HEK293 (cell line): ENCODE results near the gene CDKAL1.

ENCODE experiments used
- CTCF ChIA-PET: fragments of 350-600 bp; formaldehyde crosslinking; extraction: SDS; loops from one replicate; lab custom pipeline; 2021; ENCODE audit warnings: antibody characterized with exemption; lab: Yijun Ruan, JAX
- POLR2A ChIA-PET: fragments of 300-600 bp; formaldehyde crosslinking; extraction: SDS; loops from one replicate; lab custom pipeline; 2020; ENCODE audit warnings: antibody characterized with exemption, inconsistent platforms; lab: Yijun Ruan, JAX
- H3K27ac ChIP-seq: fragments of 200-500 bp; sonication (Bioruptor generic); 2 replicates; pipeline ENCODE4 v1.5.1; 2014; ENCODE audit warnings: low read depth, low read length, control low read depth, inconsistent platforms; ENCODE audit errors: extremely low read depth
- H3K36me3 ChIP-seq, 2 experiments: fragments of 200-500 bp in 1 of 2; sonication (Bioruptor generic) in 1 of 2; 1 replicate in 1 of 2; 2 replicates in 1 of 2; pipeline ENCODE4 v1.5.1; 2014 to 2017; ENCODE audit warnings: inconsistent platforms in 2 of 2, low read length in 2 of 2; ENCODE audit not compliant: control insufficient read depth in 2 of 2, insufficient read depth in 1 of 2
- H3K4me1 ChIP-seq: fragments of 200-500 bp; sonication (Bioruptor generic); 2 replicates; pipeline ENCODE4 v1.5.1; 2014; ENCODE audit warnings: mild to moderate bottlenecking, low read length, inconsistent platforms; ENCODE audit not compliant: control insufficient read depth, insufficient read depth
- H3K4me3 ChIP-seq: 2 replicates; pipeline ENCODE4 v1.5.1; 2011; ENCODE audit warnings: low read depth, mild to moderate bottlenecking, control low read depth, low read length, moderate library complexity
- H3K9me3 ChIP-seq: fragments of 200-500 bp; sonication (Bioruptor generic); 2 replicates; pipeline ENCODE4 v1.5.1; 2014; ENCODE audit warnings: low read depth, low read length, inconsistent platforms; ENCODE audit not compliant: control insufficient read depth, insufficient read depth
- FEZF1 ChIP-seq: fragments of 450-650 bp; formaldehyde crosslinking; IDR thresholded peaks from 2 replicates; pipeline ENCODE4 v1.5.1; 2016; ENCODE audit warnings: missing biosample characterization, missing genetic modification characterization
- GFI1B ChIP-seq: fragments of 450-650 bp; formaldehyde crosslinking; IDR thresholded peaks from 2 replicates; pipeline ENCODE4 v1.5.1; 2016; ENCODE audit warnings: missing biosample characterization, missing genetic modification characterization
- GLIS2 ChIP-seq: fragments of 450-650 bp; formaldehyde crosslinking; IDR thresholded peaks from 2 replicates; pipeline ENCODE4 v1.5.1; 2016; ENCODE audit warnings: missing biosample characterization, missing genetic modification characterization
- YY2 ChIP-seq: fragments of 450-650 bp; formaldehyde crosslinking; IDR thresholded peaks from 2 replicates; pipeline ENCODE4 v1.5.1; 2016; ENCODE audit warnings: missing biosample characterization, missing genetic modification characterization
- ZBTB11 ChIP-seq: fragments of 450-650 bp; formaldehyde crosslinking; conservative IDR thresholded peaks from 2 replicates; pipeline ENCODE4 v1.5.1; 2016; ENCODE audit warnings: low read depth, missing biosample characterization, missing genetic modification characterization
- ZEB2 ChIP-seq: fragments of 450-650 bp; formaldehyde crosslinking; IDR thresholded peaks from 2 replicates; pipeline ENCODE4 v1.5.1; 2016; ENCODE audit warnings: missing biosample characterization, missing genetic modification characterization
- ZFHX2 ChIP-seq: fragments of 450-650 bp; formaldehyde crosslinking; conservative IDR thresholded peaks from 2 replicates; pipeline ENCODE4 v1.5.1; 2016; ENCODE audit warnings: missing biosample characterization, missing genetic modification characterization
- ZFP3 ChIP-seq: fragments of 450-650 bp; formaldehyde crosslinking; IDR thresholded peaks from 2 replicates; pipeline ENCODE4 v1.5.1; 2016; ENCODE audit warnings: low read depth, missing biosample characterization, missing genetic modification characterization
- ZIC2 ChIP-seq: fragments of 450-650 bp; formaldehyde crosslinking; IDR thresholded peaks from 2 replicates; pipeline ENCODE4 v1.5.1; 2016; ENCODE audit warnings: missing biosample characterization, missing genetic modification characterization
- ZNF146 ChIP-seq: fragments of 450-650 bp; formaldehyde crosslinking; IDR thresholded peaks from 2 replicates; pipeline ENCODE4 v1.5.1; 2016; ENCODE audit warnings: missing biosample characterization, missing genetic modification characterization
- ZNF175 ChIP-seq: fragments of 450-650 bp; formaldehyde crosslinking; IDR thresholded peaks from 2 replicates; pipeline ENCODE4 v1.5.1; 2016; ENCODE audit warnings: missing biosample characterization, missing genetic modification characterization
- ZNF24 ChIP-seq: fragments of 450-650 bp; formaldehyde crosslinking; IDR thresholded peaks from 2 replicates; pipeline ENCODE4 v1.5.1; 2016; ENCODE audit warnings: missing biosample characterization, missing genetic modification characterization
- ZNF26 ChIP-seq: fragments of 450-650 bp; formaldehyde crosslinking; IDR thresholded peaks from 2 replicates; pipeline ENCODE4 v1.5.1; 2016; ENCODE audit warnings: missing biosample characterization, missing genetic modification characterization
- ZNF394 ChIP-seq: fragments of 450-650 bp; formaldehyde crosslinking; IDR thresholded peaks from 2 replicates; pipeline ENCODE4 v1.5.1; 2016; ENCODE audit warnings: missing biosample characterization, missing genetic modification characterization, mild to moderate bottlenecking, moderate library complexity, borderline replicate concordance
- ZNF560 ChIP-seq: fragments of 450-650 bp; formaldehyde crosslinking; IDR thresholded peaks from 2 replicates; pipeline ENCODE4 v1.5.1; 2017; ENCODE audit warnings: missing biosample characterization, missing genetic modification characterization, borderline replicate concordance
- ZNF600 ChIP-seq: fragments of 450-650 bp; formaldehyde crosslinking; IDR thresholded peaks from 2 replicates; pipeline ENCODE4 v1.5.1; 2016; ENCODE audit warnings: missing biosample characterization, missing genetic modification characterization
- ZNF621 ChIP-seq: fragments of 450-650 bp; formaldehyde crosslinking; IDR thresholded peaks from 2 replicates; pipeline ENCODE4 v1.5.1; 2017; ENCODE audit warnings: missing biosample characterization, missing genetic modification characterization
- ZNF654 ChIP-seq: fragments of 450-650 bp; formaldehyde crosslinking; IDR thresholded peaks from 2 replicates; pipeline ENCODE4 v1.5.1; 2016; ENCODE audit warnings: low read depth, missing biosample characterization, missing genetic modification characterization
- ZNF777 ChIP-seq: fragments of 450-650 bp; formaldehyde crosslinking; IDR thresholded peaks from 2 replicates; pipeline ENCODE4 v1.5.1; 2017; ENCODE audit warnings: missing biosample characterization, missing genetic modification characterization, borderline replicate concordance
- TF ChIP-seq, protein P1 (sequence below): fragments of 450-650 bp; formaldehyde crosslinking; IDR thresholded peaks from 2 replicates; pipeline ENCODE4 v1.5.1; 2016; ENCODE audit warnings: missing biosample characterization, missing genetic modification characterization
- TF ChIP-seq, protein P2 (sequence below): fragments of 450-650 bp; formaldehyde crosslinking; IDR thresholded peaks from 2 replicates; pipeline ENCODE4 v1.5.1; 2016; ENCODE audit warnings: missing biosample characterization, missing genetic modification characterization, borderline replicate concordance
- TF ChIP-seq, protein P3 (sequence below): fragments of 450-650 bp; formaldehyde crosslinking; IDR thresholded peaks from 2 replicates; pipeline ENCODE4 v1.5.1; 2017; ENCODE audit warnings: missing biosample characterization, mild to moderate bottlenecking, missing genetic modification characterization, moderate library complexity
- TF ChIP-seq, protein P4 (sequence below): fragments of 450-650 bp; formaldehyde crosslinking; IDR thresholded peaks from 2 replicates; pipeline ENCODE4 v1.5.1; 2016; ENCODE audit warnings: missing biosample characterization, missing genetic modification characterization
- TF ChIP-seq, protein P5 (sequence below): fragments of 450-650 bp; formaldehyde crosslinking; IDR thresholded peaks from 2 replicates; pipeline ENCODE4 v1.5.1; 2016; ENCODE audit warnings: missing biosample characterization, missing genetic modification characterization

Gene CDKAL1

GRCh38 chr6:21037453-21037852, 503.2 kb downstream of the CDKAL1 start:
- H3K4me3 ChIP-seq: no peak overlapping the region
- no peaks in the 10 kb centered on the region for H3K9me3 ChIP-seq
- TF ChIP-seq, protein P1, sequence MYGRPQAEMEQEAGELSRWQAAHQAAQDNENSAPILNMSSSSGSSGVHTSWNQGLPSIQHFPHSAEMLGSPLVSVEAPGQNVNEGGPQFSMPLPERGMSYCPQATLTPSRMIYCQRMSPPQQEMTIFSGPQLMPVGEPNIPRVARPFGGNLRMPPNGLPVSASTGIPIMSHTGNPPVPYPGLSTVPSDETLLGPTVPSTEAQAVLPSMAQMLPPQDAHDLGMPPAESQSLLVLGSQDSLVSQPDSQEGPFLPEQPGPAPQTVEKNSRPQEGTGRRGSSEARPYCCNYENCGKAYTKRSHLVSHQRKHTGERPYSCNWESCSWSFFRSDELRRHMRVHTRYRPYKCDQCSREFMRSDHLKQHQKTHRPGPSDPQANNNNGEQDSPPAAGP (tag by site-specific recombination): no peak
- TF ChIP-seq ZNF175 (tag by site-specific recombination) (no peak), ZEB2 (tag by site-specific recombination) (no peak), YY2 (tag by site-specific recombination) (no peak), ZNF26 (no peak), ZNF654 (tag by site-specific recombination) (no peak), ZNF560 (tag by site-specific recombination) (no peak), ZNF394 (tag by site-specific recombination) (no peak), ZNF24 (no peak), ZFP3 (tag by site-specific recombination) (no peak), GFI1B (tag by site-specific recombination) (no peak)
- TF ChIP-seq, protein P2, sequence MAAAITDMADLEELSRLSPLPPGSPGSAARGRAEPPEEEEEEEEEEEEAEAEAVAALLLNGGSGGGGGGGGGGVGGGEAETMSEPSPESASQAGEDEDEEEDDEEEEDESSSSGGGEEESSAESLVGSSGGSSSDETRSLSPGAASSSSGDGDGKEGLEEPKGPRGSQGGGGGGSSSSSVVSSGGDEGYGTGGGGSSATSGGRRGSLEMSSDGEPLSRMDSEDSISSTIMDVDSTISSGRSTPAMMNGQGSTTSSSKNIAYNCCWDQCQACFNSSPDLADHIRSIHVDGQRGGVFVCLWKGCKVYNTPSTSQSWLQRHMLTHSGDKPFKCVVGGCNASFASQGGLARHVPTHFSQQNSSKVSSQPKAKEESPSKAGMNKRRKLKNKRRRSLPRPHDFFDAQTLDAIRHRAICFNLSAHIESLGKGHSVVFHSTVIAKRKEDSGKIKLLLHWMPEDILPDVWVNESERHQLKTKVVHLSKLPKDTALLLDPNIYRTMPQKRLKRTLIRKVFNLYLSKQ (tag by site-specific recombination): no peak
- TF ChIP-seq, protein P3, sequence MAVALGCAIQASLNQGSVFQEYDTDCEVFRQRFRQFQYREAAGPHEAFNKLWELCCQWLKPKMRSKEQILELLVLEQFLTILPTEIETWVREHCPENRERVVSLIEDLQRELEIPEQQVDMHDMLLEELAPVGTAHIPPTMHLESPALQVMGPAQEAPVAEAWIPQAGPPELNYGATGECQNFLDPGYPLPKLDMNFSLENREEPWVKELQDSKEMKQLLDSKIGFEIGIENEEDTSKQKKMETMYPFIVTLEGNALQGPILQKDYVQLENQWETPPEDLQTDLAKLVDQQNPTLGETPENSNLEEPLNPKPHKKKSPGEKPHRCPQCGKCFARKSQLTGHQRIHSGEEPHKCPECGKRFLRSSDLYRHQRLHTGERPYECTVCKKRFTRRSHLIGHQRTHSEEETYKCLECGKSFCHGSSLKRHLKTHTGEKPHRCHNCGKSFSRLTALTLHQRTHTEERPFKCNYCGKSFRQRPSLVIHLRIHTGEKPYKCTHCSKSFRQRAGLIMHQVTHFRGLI (tag by site-specific recombination): no peak
- TF ChIP-seq, protein P4, sequence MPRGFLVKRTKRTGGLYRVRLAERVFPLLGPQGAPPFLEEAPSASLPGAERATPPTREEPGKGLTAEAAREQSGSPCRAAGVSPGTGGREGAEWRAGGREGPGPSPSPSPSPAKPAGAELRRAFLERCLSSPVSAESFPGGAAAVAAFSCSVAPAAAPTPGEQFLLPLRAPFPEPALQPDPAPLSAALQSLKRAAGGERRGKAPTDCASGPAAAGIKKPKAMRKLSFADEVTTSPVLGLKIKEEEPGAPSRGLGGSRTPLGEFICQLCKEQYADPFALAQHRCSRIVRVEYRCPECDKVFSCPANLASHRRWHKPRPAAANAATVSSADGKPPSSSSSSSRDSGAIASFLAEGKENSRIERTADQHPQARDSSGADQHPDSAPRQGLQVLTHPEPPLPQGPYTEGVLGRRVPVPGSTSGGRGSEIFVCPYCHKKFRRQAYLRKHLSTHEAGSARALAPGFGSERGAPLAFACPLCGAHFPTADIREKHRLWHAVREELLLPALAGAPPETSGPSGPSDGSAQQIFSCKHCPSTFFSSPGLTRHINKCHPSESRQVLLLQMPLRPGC: no peak
- POLR2A ChIA-PET: no interaction called here
- CTCF ChIA-PET: interaction anchor here (0.6 kb wide), 1 partner anchor 509 kb away, joined by 3 read pairs; no protein-coding TSS in a partner anchor
- H3K36me3 ChIP-seq: no peaks in the 10 kb centered on the region
- H3K4me1 ChIP-seq: no peaks in the 10 kb centered on the region
- no peak overlapping the region for H3K27ac ChIP-seq

DNA sequence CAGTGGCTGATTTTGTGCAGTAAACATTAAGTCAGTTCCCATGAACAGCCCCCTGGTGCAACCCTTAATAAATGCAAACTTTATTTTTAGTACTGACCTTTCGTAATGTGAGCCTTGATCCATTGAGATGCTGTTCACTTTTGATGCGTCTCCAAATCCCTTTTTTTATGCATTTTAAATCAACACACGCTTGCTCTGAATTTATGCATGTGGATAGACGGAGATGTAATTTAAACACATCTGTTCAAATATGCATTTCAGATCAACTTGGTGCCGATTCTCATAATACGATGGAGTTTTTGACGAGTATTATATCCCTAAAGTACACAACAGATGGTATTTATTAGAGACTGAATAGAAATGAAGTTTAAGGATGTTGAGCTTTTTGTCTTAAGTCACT, 505.7 kb downstream of the CDKAL1 start:
- Histone ChIP-seq H3K4me1 (no peaks in the 10 kb centered on the region; the same call in 1 of the 2 replicates), H3K9me3 (no peaks in the 10 kb centered on the region), H3K27ac (no peak overlapping the region), H3K36me3 (no peaks in the 10 kb centered on the region), H3K4me3 (no peak overlapping the region)
- CTCF ChIA-PET: no interaction called here
- POLR2A ChIA-PET: no interaction called here
- TF ChIP-seq ZNF394 (tag by site-specific recombination): no peak
- no peak for TF ChIP-seq ZNF777
- TF ChIP-seq, protein P5, sequence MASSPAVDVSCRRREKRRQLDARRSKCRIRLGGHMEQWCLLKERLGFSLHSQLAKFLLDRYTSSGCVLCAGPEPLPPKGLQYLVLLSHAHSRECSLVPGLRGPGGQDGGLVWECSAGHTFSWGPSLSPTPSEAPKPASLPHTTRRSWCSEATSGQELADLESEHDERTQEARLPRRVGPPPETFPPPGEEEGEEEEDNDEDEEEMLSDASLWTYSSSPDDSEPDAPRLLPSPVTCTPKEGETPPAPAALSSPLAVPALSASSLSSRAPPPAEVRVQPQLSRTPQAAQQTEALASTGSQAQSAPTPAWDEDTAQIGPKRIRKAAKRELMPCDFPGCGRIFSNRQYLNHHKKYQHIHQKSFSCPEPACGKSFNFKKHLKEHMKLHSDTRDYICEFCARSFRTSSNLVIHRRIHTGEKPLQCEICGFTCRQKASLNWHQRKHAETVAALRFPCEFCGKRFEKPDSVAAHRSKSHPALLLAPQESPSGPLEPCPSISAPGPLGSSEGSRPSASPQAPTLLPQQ (tag by site-specific recombination): no peak
- no peak for TF ChIP-seq ZNF654 (tag by site-specific recombination)
- TF ChIP-seq ZBTB11 (tag by site-specific recombination): no peak
- no peak for TF ChIP-seq ZNF600
- no peak for TF ChIP-seq ZIC2 (tag by site-specific recombination)
- TF ChIP-seq FEZF1 (tag by site-specific recombination): no peak
- no peak for TF ChIP-seq GLIS2 (tag by site-specific recombination)
- no peak for TF ChIP-seq ZNF146 (tag by site-specific recombination)
- TF ChIP-seq ZFHX2: no peak
- no peak for TF ChIP-seq ZNF621 (tag by site-specific recombination)
